Epithelial cell of proximal tubule (primary cell): ENCODE data around the gene LHX5. TPM values are rescaled to one million over a fixed set of nuclear protein-coding genes. Genes with fewer than 3 reads are reported as not detected.
A peak's percentile ranks its signal among the peaks of the same experiment; 100 is the strongest.

Source experiments
- DNase-seq: peaks from one replicate; pipeline ENCODE4 v3.0.0-alpha.2; 2011; ENCODE audit warnings: low read depth
- H3K4me3 ChIP-seq: 2 replicates; pipeline ENCODE4 v1.5.1; 2011; ENCODE audit warnings: low read depth, mild to moderate bottlenecking, low read length
- total RNA-seq: library from RNA; depleted of rRNA; stranded (reverse); fragments of >200 nt; gene quantifications from 2 replicates; pipeline ENCODE4 v1.2.3, GENCODE V29; 2015
- TF ChIP-seq, protein P1 (sequence below): conservative IDR thresholded peaks from 2 replicates; pipeline ENCODE4 v1.5.1; 2012; ENCODE audit warnings: low read depth, mild to moderate bottlenecking, low read length

The LHX5 gene
- total RNA-seq, 1 donor from 2014 or later: 0.06 TPM

DNA sequence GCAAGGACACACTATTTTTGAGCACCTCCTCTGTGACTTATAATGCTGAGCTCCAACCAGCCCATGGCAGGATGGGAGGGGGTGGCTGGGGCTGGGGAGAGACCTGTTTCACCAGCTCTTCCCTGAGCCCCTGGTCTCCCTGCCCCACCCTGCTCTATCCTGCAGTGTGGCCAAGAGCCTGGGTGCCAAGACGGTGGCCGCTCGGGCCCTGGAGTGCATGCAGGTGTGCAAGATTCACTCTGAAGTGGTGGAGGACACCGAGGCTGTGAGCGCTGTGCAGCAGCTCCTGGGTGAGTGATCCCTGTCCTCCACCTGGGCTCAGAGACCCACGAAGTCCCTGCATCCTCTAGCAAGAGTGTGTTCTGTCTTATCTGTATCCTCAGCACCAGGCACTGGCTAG is 35.1 kb downstream of the LHX5 start:
- DNase-seq: no peak
- H3K4me3 ChIP-seq: no peak overlapping the region
- TF ChIP-seq, protein P1, sequence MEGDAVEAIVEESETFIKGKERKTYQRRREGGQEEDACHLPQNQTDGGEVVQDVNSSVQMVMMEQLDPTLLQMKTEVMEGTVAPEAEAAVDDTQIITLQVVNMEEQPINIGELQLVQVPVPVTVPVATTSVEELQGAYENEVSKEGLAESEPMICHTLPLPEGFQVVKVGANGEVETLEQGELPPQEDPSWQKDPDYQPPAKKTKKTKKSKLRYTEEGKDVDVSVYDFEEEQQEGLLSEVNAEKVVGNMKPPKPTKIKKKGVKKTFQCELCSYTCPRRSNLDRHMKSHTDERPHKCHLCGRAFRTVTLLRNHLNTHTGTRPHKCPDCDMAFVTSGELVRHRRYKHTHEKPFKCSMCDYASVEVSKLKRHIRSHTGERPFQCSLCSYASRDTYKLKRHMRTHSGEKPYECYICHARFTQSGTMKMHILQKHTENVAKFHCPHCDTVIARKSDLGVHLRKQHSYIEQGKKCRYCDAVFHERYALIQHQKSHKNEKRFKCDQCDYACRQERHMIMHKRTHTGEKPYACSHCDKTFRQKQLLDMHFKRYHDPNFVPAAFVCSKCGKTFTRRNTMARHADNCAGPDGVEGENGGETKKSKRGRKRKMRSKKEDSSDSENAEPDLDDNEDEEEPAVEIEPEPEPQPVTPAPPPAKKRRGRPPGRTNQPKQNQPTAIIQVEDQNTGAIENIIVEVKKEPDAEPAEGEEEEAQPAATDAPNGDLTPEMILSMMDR: no peak

DNA sequence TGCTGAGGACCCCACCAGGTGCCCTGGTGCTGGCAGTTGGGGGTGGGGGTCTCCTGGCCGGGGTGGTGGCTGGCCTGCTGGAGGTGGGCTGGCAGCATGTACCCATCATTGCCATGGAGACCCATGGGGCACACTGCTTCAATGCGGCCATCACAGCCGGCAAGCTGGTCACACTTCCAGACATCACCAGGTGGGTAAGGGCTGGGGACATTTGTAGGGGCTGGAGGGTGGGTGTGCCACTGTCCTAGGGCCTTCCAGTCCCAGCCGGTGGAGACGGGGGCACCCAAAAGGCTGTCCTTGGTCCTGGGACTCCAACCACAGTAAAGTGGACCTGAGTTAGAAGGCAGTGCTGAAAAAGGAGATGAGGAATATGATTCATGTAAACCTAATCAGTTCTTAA is 36.3 kb downstream of the LHX5 start:
- TF ChIP-seq, protein P1: no peak
- no peak for DNase-seq

DNA sequence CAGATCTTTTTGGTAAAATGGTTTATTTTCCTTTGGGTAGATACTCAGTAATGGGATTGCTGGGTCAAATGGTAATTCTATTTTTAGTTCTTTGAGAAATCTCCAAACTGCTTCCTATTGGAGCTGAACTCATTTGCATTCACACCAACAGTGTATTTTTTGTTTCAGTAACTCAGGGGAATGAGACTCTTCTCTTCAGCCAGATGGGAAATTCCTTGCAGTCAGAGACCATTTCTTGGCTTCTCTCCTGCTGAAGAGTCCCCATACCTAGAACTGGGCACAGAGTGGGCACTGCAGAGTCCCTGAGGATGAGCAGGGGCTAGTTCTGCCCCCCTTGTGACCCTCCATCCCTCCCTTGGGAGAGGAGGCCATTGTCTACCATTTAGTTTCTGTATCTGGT is 38.7 kb downstream of the LHX5 start:
- TF ChIP-seq, protein P1: no peak
- DNase-seq: peak; percentile 64
- H3K4me3 ChIP-seq: no peak overlapping the region

More for the DNA sequence above, 36.3 kb downstream of the LHX5 start:
- no peak overlapping the region for H3K4me3 ChIP-seq

DNA sequence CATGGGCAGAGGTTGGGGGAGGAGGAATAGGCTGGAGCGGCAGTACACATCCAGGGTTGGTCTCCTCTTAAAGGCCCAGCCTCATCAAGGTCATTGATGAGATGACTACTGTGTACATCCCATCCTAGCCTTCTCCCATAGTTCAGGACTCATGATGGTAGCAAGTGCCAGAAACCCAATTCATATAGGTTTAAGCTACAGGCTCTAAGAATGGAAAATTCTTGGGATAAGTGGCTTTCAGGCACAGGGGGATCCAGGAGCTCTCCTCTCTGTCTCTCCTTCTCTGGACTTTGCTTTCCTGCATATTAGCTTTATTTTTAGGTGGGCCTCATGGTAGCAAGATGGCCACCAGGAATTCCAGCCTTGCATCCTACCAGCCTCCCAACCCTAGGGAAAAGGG is 43.2 kb downstream of the LHX5 start:
- TF ChIP-seq, protein P1: no peak
- DNase-seq: no peak
- H3K4me3 ChIP-seq: no peak overlapping the region

DNA sequence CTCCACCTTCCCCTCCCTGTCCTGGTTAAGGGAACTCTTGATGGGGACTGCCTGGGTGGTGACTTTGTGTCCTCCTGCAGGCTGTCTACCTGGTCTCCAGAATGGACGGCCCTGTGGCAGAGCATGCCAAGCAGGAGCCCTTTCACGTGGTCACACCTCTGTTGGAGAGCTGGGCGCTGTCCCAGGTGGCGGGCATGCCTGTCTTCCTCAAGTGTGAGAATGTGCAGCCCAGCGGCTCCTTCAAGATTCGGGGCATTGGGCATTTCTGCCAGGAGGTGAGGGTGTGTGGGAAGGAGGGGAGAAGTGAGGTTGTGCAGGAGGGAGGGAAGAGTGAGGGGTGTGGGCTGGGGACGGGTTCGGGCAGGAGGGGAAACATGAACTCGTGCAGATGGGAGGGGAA is 43.8 kb downstream of the LHX5 start:
- no peak overlapping the region for H3K4me3 ChIP-seq
- DNase-seq: no peak
- TF ChIP-seq, protein P1: no peak

DNA sequence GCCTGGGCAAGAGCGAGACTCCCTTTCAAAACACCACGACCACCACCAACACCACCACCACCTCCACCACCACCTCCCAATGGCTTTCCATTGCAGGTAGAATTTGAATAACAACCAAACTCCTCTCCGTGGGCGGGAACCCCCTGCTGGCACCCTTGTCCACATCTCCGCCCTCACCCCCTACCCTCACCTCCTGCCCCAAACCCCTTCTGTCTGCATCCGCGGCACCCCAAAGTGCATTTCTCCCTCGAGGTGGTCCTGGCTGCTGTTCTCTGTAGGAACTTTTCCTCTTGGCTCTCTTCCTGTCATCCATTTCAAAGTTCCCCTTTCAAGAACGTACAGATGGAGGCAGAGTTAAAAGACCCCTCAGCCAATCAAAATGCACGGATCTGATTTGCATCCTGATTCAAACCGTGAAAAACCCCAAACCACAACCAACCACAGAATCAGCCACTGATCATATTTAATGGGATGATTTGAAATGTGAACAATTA is 45.7 kb downstream of the LHX5 start:
- TF ChIP-seq, protein P1: no peak
- no peak for DNase-seq
- no peak overlapping the region for H3K4me3 ChIP-seq
